Measurements from ENCODE around the gene TRPV4. TPM values are rescaled to one million over a fixed set of nuclear protein-coding genes. Genes with fewer than 3 reads are reported as not detected.

Gene TRPV4
- total and polyA plus RNA-seq, 2 experiments from 2014 or later, result 0.66 to 1.1 TPM

GRCh38 chr12:109870648-109871047, 37.5 kb upstream of the TRPV4 start:
- no peak overlapping the region for H2AFZ ChIP-seq
- no peaks in the 10 kb centered on the region for H3K9me3 Mint-ChIP-seq
- peaks cover 16% of the 10 kb centered on the region for H4K20me1 ChIP-seq (replicated peaks; ENCODE audit: insufficient read depth)
- peaks cover 1% of the 10 kb centered on the region for H3K27me3 Mint-ChIP-seq (ENCODE audit: insufficient read depth, low read depth, poor library complexity)
- peaks cover 55% of the 10 kb centered on the region for H3K79me2 ChIP-seq (replicated peaks; ENCODE audit: insufficient read depth)
- no peaks in the 10 kb centered on the region for H3K36me3 ChIP-seq (ENCODE audit: insufficient read depth)
- H3K36me3 Mint-ChIP-seq (ENCODE audit: low read depth), result peaks cover 5% of the 10 kb centered on the region; the same call in 2 of the 3 replicates
- H3K4me1 ChIP-seq (ENCODE audit: insufficient read depth), result peaks cover 13% of the 10 kb centered on the region
- H3K27ac Mint-ChIP-seq, result no peak overlapping the region
- H3K4me3 ChIP-seq, result no peak overlapping the region
- H3K4me3 Mint-ChIP-seq, result no peak overlapping the region
- TF ChIP-seq EZH2 (IDR thresholded peaks at IDR 0.05; ENCODE audit: low read depth, unreplicated experiment), result no peak
- no peak for TF ChIP-seq NANOG (IDR thresholded peaks at IDR 0.05; ENCODE audit: borderline replicate concordance)
- TF ChIP-seq, protein P1, sequence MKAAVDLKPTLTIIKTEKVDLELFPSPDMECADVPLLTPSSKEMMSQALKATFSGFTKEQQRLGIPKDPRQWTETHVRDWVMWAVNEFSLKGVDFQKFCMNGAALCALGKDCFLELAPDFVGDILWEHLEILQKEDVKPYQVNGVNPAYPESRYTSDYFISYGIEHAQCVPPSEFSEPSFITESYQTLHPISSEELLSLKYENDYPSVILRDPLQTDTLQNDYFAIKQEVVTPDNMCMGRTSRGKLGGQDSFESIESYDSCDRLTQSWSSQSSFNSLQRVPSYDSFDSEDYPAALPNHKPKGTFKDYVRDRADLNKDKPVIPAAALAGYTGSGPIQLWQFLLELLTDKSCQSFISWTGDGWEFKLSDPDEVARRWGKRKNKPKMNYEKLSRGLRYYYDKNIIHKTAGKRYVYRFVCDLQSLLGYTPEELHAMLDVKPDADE (IDR thresholded peaks at IDR 0.05), result no peak
- no peak for TF ChIP-seq CREB1 (CRISPR knock-in tag; IDR thresholded peaks at IDR 0.05; ENCODE audit: low read depth)
- TF ChIP-seq ZNF331 (CRISPR knock-in tag; IDR thresholded peaks at IDR 0.05; ENCODE audit: low read depth), result no peak
- no peak for TF ChIP-seq STAT1 (IDR thresholded peaks at IDR 0.05; ENCODE audit: unreplicated experiment)
- TF ChIP-seq JUNB (IDR thresholded peaks at IDR 0.05; ENCODE audit: unreplicated experiment), result no peak
- no peak for TF ChIP-seq POLR2AphosphoS5 (IDR thresholded peaks at IDR 0.05; ENCODE audit: low read depth)
- TF ChIP-seq, protein P2, sequence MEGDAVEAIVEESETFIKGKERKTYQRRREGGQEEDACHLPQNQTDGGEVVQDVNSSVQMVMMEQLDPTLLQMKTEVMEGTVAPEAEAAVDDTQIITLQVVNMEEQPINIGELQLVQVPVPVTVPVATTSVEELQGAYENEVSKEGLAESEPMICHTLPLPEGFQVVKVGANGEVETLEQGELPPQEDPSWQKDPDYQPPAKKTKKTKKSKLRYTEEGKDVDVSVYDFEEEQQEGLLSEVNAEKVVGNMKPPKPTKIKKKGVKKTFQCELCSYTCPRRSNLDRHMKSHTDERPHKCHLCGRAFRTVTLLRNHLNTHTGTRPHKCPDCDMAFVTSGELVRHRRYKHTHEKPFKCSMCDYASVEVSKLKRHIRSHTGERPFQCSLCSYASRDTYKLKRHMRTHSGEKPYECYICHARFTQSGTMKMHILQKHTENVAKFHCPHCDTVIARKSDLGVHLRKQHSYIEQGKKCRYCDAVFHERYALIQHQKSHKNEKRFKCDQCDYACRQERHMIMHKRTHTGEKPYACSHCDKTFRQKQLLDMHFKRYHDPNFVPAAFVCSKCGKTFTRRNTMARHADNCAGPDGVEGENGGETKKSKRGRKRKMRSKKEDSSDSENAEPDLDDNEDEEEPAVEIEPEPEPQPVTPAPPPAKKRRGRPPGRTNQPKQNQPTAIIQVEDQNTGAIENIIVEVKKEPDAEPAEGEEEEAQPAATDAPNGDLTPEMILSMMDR (conservative IDR thresholded peaks at IDR 0.05; ENCODE audit: low read depth in 2 of 2), result no peak
- TF ChIP-seq ZNF462 (CRISPR knock-in tag; IDR thresholded peaks at IDR 0.05), result no peak
- TF ChIP-seq REST (IDR thresholded peaks at IDR 0.05; ENCODE audit: unreplicated experiment), result no peak
- no peak for TF ChIP-seq ZNF114 (CRISPR knock-in tag; IDR thresholded peaks at IDR 0.05)
- TF ChIP-seq EZH2phosphoT487 (IDR thresholded peaks at IDR 0.05; ENCODE audit: unreplicated experiment), result no peak
- DNase-seq (ENCODE audit: low spot score), result no peak
- peaks cover 28% of the 10 kb centered on the region for H3K4me1 Mint-ChIP-seq
- H3K27me3 ChIP-seq (ENCODE audit: insufficient read depth), result no peaks in the 10 kb centered on the region
- no peak overlapping the region for H3K4me2 ChIP-seq
- 0 out of 2 replicates have a peak, but pooled peaks cover 3% of the 10 kb centered on the region for H3F3A ChIP-seq (replicated peaks; ENCODE audit: low read depth)
- H3K27ac ChIP-seq (ENCODE audit: low read depth), result no peak overlapping the region
- no peaks in the 10 kb centered on the region for H3K9me2 ChIP-seq (ENCODE audit: insufficient read depth)
- no peak for ATAC-seq

All from GM23338 (cell line).